Activated CD8-positive, alpha-beta T cell treated with anti-CD3 and anti-CD28 coated beads for 36 hours (primary cell): ENCODE results near the gene XRCC6. TPM values are rescaled to one million over a fixed set of nuclear protein-coding genes. Genes with fewer than 3 reads are reported as not detected.

Experiments
- ATAC-seq: fragments of 200-7000 bp; cut with Tn5 transposase; one replicate; pipeline ENCODE4 v1.10.0; 2021; ENCODE audit warnings: mild to moderate bottlenecking, moderate library complexity
- CTCF ChIA-PET: fragments of 350-600 bp; sonication (Branson Sonifier 250); formaldehyde crosslinking; loops from one replicate; lab custom pipeline; 2021; ENCODE audit warnings: antibody characterized with exemption; lab: Charles Lee
- POLR2A ChIA-PET: fragments of 350-600 bp; sonication (Branson Sonifier 250); formaldehyde crosslinking; loops from one replicate; lab custom pipeline; 2021; ENCODE audit warnings: antibody characterized with exemption; lab: Charles Lee
- DNase-seq: peaks from one replicate; pipeline ENCODE4 v3.0.0-alpha.2; 2020
- H3K27ac Mint-ChIP-seq: one replicate; pipeline ENCODE4 v1.8.0; 2021; ENCODE audit warnings: mild to moderate bottlenecking, mixed read lengths
- H3K27me3 Mint-ChIP-seq: one replicate; pipeline ENCODE4 v1.8.0; 2021; ENCODE audit warnings: mixed read lengths
- H3K36me3 Mint-ChIP-seq: one replicate; pipeline ENCODE4 v1.8.0; 2021; ENCODE audit warnings: low read depth, mixed read lengths
- H3K4me1 Mint-ChIP-seq: one replicate; pipeline ENCODE4 v1.8.0; 2021; ENCODE audit warnings: low read depth, mixed read lengths
- H3K4me3 Mint-ChIP-seq: one replicate; pipeline ENCODE4 v1.8.0; 2021; ENCODE audit warnings: mild to moderate bottlenecking, moderate library complexity, mixed read lengths
- H3K9me3 Mint-ChIP-seq: one replicate; pipeline ENCODE4 v1.8.0; 2021; ENCODE audit warnings: mixed read lengths
- intact Hi-C: fragments of 100-400 bp; cut with micrococcal nuclease; formaldehyde crosslinking; loops from one replicate; pipeline ENCODE4 v1.10.0; 2022
- total RNA-seq, 2 experiments: library from RNA; stranded (reverse); gene quantifications; one replicate each; pipeline ENCODE4 v1.2.3, GENCODE V29; 2021
- TF ChIP-seq, protein P1 (sequence below): fragments of 200-600 bp; IDR thresholded peaks from one replicate; pipeline ENCODE4 v1.8.0; 2022; ENCODE audit warnings: antibody characterized with exemption, mild to moderate bottlenecking

The XRCC6 gene
- total RNA-seq, 2 experiments from 2014 or later, result 424 to 425 TPM

DNA sequence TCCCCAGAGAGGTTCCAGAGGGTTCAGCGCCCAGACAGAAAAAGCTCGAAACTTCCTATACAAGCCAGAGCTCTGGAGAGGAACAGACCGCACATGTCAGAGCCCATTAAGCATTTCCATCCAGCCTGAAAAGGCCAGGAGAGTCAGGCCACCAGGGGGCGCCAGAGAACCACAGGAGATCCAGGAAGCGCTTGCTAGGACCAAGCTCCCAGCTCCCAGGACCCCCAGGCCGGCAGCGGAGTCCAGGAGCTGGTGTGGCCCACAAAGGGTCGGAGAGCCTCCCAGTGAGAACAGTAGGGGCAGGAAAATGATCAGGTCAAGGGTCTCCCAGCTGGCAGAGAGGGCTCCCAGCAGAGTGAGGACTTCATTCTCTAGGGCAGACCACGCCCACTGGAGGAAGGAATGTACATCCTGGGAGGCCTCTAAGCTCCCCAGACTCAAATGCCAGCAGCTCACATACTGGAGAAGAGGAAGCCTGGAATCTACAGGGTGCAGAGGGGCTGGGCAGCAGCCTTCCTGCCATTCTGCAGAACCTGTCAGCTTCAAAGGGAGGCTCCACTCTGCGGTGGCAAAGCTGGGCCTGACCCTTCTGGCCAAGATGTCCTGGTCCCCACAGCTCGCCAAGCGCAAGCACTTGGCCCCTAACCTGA, 76.2 kb downstream of the XRCC6 start:
- H3K9me3 Mint-ChIP-seq, result no peaks in the 10 kb centered on the region
- no peaks in the 10 kb centered on the region for H3K27me3 Mint-ChIP-seq
- no peak overlapping the region for H3K4me3 Mint-ChIP-seq
- intact Hi-C loops, result loop anchor here (5.0 kb wide), 1 partner anchor 245 kb away; no protein-coding TSS in a partner anchor
- POLR2A ChIA-PET, result interaction anchor here (0.6 to 3.9 kb wide), 10 partner anchors 9 to 243 kb away, joined by 3 to 34 read pairs (median 4); partner anchors contain the start of genes CCDC134 and SNU13
- H3K4me1 Mint-ChIP-seq, result peaks cover 10% of the 10 kb centered on the region
- H3K36me3 Mint-ChIP-seq, result no peaks in the 10 kb centered on the region
- CTCF ChIA-PET, result interaction anchor here (0.6 to 5.0 kb wide), 76 partner anchors 8 to 416 kb away, joined by 3 to 56 read pairs (median 5); partner anchors contain the start of genes CCDC134, CENPM, SNU13 and SREBF2
- TF ChIP-seq, protein P1, sequence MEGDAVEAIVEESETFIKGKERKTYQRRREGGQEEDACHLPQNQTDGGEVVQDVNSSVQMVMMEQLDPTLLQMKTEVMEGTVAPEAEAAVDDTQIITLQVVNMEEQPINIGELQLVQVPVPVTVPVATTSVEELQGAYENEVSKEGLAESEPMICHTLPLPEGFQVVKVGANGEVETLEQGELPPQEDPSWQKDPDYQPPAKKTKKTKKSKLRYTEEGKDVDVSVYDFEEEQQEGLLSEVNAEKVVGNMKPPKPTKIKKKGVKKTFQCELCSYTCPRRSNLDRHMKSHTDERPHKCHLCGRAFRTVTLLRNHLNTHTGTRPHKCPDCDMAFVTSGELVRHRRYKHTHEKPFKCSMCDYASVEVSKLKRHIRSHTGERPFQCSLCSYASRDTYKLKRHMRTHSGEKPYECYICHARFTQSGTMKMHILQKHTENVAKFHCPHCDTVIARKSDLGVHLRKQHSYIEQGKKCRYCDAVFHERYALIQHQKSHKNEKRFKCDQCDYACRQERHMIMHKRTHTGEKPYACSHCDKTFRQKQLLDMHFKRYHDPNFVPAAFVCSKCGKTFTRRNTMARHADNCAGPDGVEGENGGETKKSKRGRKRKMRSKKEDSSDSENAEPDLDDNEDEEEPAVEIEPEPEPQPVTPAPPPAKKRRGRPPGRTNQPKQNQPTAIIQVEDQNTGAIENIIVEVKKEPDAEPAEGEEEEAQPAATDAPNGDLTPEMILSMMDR, result peak; percentile 98
- ATAC-seq (peak; percentile 80), DNase-seq (peak; percentile 97)
- H3K27ac Mint-ChIP-seq, result peak overlapping the region; percentile 47

DNA sequence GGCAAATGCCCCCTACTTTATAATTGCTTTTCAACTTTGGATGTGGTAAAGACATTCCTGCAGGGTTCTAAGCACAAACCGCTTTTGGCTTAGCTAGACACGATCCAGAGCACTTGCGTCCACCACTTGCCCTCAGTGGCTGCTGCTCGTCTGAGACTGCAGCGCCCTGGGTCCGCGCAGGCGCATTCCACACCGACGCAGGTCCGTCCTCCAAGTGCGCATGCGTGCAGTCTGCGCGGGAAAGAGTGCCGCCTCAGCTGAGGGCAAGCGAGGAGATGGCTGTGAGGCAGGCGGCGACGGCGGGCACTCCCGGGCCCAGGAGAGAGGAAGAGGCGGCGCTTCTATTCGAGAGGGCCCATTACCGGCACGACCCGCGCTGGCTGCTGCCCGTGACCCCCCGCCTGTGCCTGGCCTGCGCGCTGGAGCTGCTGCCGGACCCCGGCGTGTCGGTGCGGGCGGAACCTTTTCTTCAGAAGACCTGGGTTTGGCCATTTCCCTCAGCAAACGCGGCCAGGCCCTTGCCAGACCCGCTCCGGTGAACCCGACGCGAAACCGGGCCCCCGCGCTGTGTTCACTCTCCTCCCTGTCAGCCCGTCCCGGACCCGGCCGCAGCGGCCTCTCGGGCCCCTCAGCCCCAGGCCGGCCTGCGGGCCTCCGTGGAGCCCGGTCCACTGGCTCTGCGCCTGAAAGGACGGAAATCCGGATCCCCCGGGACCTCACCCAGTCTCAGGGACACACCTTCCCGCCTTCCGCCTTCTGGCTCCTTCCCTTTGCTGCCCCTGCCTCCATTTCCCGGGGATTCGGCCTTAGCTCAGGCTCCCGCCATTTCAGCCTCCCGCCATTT, 78.4 kb downstream of the XRCC6 start, which contains the start of gene MEI1:
TSS of gene MEI1 (plus strand) at position 240 of the 844 bp plus-strand sequence. CDS start at position 276, 36 bp downstream.
- DNase-seq (peak; percentile 91), ATAC-seq (peak; percentile 82)
- TF ChIP-seq, protein P1, result no peak
- Mint-ChIP-seq H3K36me3 (no peaks in the 10 kb centered on the region), H3K27me3 (no peaks in the 10 kb centered on the region), H3K9me3 (no peaks in the 10 kb centered on the region), H3K27ac (peak within 1 kb of the TSS; percentile 72), H3K4me3 (peak within 1 kb of the TSS; percentile 39), H3K4me1 (peaks cover 10% of the 10 kb centered on the region)
- ChIA-PET POLR2A (interaction anchor here (1.2 to 3.9 kb wide), 5 partner anchors 9 to 241 kb away, joined by 3 to 34 read pairs (median 6); partner anchors contain the start of genes SNU13 and SREBF2), CTCF (interaction anchor here (1.1 to 5.0 kb wide), 12 partner anchors 8 to 247 kb away, joined by 3 to 56 read pairs (median 20); partner anchors contain the start of genes CENPM and SNU13)
- intact Hi-C loops, result loop anchor here (5.0 kb wide), 1 partner anchor 243 kb away; no protein-coding TSS in a partner anchor

DNA sequence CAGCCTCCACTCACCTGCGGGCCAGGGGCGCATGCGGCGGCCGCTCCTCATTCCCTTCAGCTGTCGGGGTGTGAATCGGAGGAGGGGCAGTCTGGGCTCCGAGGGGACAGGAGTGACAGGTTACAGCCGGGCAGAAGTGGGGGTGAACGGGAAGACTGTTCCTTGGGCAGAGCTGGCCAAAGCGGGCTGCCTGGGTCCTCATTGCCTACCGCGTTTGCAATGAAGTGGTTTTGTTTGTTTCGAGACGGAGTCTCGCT, 78.9 kb downstream of the XRCC6 start:
- DNase-seq (no peak), ATAC-seq (no peak)
- TF ChIP-seq, protein P1, result no peak
- H3K4me3 Mint-ChIP-seq, result no peak overlapping the region
- peaks cover 10% of the 10 kb centered on the region for H3K4me1 Mint-ChIP-seq
- H3K27ac Mint-ChIP-seq, result no peak overlapping the region
- ChIA-PET POLR2A (interaction anchor here (1.5 to 3.9 kb wide), 3 partner anchors 10 to 241 kb away, joined by 3 to 34 read pairs (median 8); partner anchors contain the start of gene SNU13), CTCF (interaction anchor here (3.6 to 5.0 kb wide), 4 partner anchors 8 to 80 kb away, joined by 22 to 56 read pairs (median 38); partner anchors contain the start of gene SNU13)
- H3K9me3 Mint-ChIP-seq, result no peaks in the 10 kb centered on the region
- H3K36me3 Mint-ChIP-seq, result no peaks in the 10 kb centered on the region
- intact Hi-C loops, result no loop called here
- H3K27me3 Mint-ChIP-seq, result no peaks in the 10 kb centered on the region

DNA sequence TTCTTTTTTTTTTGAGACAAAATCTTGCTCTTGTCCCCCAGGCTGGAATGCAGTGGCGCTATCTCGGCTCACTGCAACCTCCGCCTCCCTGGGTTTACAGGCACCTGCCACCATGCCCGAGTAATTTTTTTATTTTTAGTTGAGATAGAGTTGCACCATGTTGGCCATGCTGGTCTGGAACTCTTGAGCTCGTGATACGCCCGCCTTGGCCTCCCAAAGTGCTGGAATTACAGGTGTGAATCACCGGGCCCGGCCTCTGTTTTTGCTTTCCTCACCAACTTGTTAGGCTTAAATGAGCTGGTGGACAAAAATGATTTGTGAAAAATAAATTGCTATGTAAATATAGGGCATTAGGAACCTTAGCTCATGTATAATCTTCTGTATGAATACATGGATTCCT, 81.7 kb downstream of the XRCC6 start:
- intact Hi-C loops, result no loop called here
- CTCF ChIA-PET, result interaction anchor here (1.2 kb wide), 1 partner anchor 44 kb away, joined by 5 read pairs; no protein-coding TSS in a partner anchor
- no peak for ATAC-seq

More for the DNA sequence above, 81.7 kb downstream of the XRCC6 start:
- TF ChIP-seq, protein P1, result no peak
- POLR2A ChIA-PET, result no interaction called here
- Mint-ChIP-seq H3K4me3 (no peak overlapping the region), H3K36me3 (no peaks in the 10 kb centered on the region), H3K27ac (no peak overlapping the region), H3K27me3 (no peaks in the 10 kb centered on the region), H3K4me1 (peaks cover 3% of the 10 kb centered on the region), H3K9me3 (no peaks in the 10 kb centered on the region)
- DNase-seq, result no peak
